HG03378 (cell line): ENCODE results near the gene AMT.
"Not testable (repeated sequence)": the region's sequence is repeated elsewhere in the genome, so short reads cannot be mapped to it uniquely, and the experiment has no call there.

ENCODE experiments used
- ATAC-seq: cut with Tn5 transposase; IDR thresholded peaks from one replicate; pipeline ENCODE4 v1.9.1; 2021; ENCODE audit warnings: mild to moderate bottlenecking, moderate library complexity; ENCODE audit not compliant: unreplicated experiment

Gene AMT

GRCh38 chr3:49427586-49427985, 5.3 kb upstream of the AMT start:
- ATAC-seq, result no peak

GRCh38 chr3:49424816-49425215, 2.5 kb upstream of the AMT start:
- ATAC-seq, result no peak

DNA sequence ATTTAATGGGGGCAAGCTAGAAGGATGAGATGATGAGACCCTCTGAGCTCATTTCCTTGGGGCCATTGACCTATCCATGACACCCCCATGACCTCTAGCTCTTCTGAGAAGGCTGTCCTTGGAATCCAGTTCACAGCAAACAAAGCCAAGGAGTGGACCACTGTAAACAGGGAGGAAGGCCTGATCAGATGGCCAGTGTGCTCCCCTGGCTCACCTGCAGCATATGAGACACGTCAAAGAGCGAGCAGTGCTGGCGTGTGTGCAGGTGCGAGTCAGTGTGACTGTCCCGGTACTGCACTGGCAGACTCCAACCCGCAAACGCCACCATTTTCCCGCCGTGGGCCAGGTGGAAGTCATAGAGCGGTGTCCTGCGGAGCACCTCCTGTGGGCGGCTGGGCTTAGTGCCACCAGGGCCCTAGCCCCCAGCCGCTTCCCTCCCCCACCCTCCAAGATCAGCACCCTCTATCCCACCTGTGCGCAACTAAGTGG, 339 bp downstream of the AMT start:
- no peak for ATAC-seq

- no peak for ATAC-seq
These were observed 4.7 kb downstream of the AMT start for GRCh38 chr3:49417516-49418120.

DNA sequence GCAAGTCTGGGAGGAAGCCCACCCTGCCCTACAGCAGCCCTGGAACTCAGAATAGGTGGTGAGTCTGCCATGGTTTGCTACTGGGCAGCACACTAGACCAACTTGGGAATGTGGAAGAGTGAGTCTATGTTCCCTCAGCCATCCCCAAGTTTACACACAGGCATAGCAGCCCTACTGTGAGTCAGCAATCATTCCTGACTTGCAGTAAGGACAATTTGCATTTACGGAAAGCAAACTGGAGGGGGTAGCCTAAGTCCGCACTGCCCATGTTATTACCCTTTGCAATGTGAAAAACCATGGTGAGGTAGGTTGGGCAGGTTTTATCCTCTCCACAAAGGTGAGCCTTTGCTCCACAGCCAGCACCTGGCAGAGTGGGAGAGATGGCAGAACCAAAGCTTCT, 5.4 kb downstream of the AMT start:
- no peak for ATAC-seq

DNA sequence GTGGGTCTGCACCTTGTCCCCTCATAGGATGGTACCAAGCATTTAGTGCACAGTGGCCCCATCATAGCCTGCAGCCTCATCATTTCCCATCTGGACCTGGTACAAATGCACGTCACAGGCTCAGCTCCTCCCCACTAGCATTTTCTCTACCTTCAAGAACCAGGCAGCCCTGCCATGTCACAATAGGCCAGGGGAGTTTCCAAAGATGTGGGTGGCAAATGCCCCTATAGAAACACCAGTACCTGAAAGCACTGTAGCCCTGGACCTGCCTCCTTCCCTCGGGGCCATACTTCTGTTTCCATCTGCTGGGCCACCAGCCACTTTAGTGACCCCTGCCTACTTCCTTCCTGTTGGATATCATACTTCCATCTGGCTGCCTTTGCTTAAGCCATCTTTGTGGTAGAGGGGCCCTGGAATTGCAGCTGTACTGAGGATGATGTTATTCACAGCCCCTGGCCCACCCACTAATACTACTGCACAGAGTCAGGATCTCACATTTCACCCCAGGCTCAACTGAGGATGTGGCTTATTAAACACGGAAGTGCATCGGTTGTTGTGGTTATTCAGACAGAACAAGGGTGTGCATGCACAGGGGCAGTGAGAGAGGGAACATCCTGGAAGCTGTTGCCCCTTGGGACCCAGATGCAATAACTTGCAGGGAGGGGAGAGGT, 6.2 kb downstream of the AMT start:
- ATAC-seq, result no peak

- ATAC-seq, result no peak
These were observed 7.5 kb downstream of the AMT start for GRCh38 chr3:49414753-49415152.

GRCh38 chr3:49413338-49413734, 8.9 kb downstream of the AMT start:
- no peak for ATAC-seq

DNA sequence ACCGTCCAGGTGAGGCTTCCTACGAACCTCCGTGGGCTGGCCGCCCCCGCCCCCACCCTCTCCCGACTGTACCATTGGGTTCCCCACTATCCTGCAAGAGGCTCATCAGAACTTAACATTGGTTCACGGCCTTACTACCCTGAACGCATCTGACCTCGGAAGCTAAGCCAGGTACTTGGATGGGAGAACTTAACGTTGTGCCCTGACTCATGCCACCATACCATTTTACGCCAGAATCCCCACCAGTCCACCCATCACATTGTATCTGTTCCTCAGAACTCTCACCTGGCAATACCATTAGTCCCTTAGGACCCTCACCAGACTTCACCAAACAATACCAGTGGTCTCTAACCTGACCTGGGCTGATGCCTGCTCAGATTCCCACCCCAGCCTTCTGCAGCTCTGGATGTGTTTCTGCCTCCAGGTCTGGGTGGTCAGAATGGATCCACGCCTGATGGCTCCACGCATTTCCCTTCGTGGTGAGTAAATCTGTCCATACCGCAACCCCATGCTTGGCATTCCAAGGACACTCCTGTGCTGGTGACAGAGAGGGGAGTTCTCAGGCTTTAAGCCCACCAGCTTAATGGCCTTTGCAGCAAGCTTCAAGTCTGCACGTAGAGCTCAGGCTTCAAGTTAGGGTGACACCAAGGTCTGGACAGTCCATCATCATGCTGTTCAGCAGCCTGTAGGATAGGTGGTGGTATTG, 9.5 kb downstream of the AMT start:
- ATAC-seq, result no peak

- peak; percentile 78 for ATAC-seq
These were observed 10.2 kb downstream of the AMT start, which contains the start of the genes RHOA and TCTA for GRCh38 chr3:49411968-49412631. Gene RHOA (minus strand): TSS chr3:49411976. CDS start chr3:49375589, 36,387 bp downstream. Gene TCTA (plus strand): TSS chr3:49412423. CDS start chr3:49412427, 4 bp downstream.

DNA sequence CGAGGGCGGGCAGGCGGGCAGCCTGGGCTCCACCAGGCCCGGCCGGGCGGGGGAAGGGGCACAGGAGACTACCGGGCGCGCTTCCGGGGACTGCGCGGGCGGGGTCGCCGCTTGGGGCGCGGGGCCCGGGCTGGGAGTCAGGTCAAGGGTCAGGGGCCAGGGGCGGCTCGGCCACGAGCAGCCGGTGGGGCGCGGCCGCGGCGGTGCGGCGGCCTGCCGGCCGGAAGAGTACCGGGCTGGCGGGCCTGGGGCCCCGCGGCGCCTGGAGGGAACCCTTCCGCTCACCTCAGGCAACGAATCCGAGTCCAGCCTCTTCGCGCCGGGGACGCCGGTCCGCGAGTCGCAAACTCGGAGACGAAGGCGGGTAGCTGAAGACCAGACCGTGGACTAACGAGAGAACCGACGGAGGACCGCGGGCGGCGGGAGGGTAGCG, 10.7 kb downstream of the AMT start:
- peak; percentile 9 for ATAC-seq

GRCh38 chr3:49410846-49411534, 11.3 kb downstream of the AMT start:
- no peak for ATAC-seq

DNA sequence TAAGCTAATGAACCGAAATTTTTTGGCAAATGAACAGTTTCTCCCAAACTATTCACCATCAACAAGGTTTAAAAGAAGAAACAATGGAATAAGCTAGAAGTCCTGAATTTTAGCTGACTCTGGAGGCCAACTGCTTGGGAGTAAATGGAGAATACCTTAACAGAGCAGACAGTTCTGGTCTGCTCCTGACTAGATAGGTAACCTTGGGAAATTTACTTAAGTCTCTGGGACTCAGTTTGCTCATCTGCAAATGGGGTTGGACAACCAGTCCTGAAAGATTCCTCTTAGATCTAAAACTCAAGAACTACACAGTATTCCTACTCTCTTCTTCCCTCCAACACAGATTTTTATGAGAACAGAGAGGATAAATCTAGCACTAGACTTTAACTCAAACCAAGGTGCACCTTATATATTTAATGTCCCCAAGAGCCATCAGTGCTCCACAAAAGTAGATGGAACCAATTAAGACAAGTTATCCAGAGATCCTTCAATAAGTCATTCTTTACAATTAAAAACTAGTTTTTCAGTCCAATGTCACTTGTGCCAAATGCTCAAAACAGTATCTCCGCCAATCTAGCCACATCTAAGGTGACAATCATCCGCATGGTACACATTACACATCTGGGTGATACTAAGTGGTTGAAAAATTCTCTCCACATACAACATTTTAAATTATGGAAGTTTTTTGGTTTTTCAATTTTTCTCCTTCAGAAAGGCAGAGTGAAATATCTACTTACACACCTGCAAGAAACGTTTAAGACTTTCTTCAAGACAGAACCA, 12.0 kb downstream of the AMT start:
- ATAC-seq, result no peak

DNA sequence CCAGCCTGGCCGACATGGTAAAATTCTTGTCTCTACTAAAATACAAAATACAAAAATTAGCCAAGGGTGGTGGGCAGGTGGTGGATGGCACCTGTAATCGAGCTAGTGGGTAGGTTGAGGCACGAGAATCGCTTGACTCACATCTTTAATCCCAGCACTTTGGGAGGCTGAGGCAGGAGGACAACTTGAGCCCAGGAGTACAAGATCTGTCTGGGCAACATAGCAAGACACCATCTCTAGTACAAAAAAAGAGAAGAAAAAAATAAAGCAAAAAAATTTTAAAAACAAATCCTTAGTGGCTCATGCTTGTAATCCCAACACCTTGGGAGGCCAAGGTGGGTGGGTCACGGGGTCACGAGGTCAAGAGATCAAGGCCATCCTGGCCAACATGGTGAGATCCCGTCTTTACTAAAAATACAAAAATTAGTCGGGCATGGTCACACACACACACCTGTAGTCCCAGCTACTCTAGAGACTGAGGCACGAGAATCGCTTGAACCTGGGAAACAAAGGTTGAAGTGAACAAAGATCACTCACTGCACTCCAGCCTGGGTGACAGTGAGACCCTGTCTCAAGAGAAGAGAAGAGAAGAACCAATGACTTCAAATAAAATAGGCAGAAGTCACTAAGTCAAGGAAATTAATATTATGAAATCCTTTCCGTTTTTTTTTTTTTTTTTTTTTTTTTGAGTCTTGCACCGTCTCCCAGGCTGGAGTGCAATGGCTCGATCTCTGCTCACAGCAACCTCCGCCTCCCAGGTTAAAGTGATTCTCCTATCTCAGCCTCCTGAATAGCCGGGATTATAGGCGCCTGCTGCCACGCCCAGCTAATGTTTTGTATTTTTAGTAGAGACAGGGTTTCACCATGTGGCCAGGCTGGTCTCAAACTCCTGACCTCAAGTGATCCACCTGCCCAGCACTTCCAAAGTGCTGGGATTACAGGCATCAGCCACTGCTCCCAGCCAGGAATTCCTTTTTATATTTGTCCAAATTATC, 15.4 kb downstream of the AMT start:
- ATAC-seq, result no peak

- ATAC-seq, result not testable (repeated sequence)
These were observed 16.7 kb downstream of the AMT start for GRCh38 chr3:49405570-49405969.

- no peak for ATAC-seq
These were observed 18.4 kb downstream of the AMT start for GRCh38 chr3:49403891-49404290.

DNA sequence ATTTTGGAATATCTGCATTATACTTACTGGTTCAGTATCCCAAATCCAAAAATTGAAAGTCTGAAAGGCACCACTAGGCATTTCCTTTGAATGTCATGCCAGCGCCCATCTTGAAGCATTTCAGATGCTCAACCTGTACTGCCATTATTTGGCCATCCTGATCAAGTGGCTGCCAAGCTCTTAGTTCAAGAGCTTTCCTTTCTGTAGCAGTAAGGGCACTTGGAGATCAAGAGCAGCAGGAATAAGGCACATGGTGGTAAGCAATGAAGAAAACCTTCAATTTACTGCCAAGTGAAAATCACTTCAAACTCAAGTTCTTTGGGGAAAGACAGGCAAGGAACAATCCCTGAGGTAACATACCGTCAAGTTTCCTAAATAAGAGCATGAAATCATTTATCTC, 20.5 kb downstream of the AMT start:
- ATAC-seq, result no peak

DNA sequence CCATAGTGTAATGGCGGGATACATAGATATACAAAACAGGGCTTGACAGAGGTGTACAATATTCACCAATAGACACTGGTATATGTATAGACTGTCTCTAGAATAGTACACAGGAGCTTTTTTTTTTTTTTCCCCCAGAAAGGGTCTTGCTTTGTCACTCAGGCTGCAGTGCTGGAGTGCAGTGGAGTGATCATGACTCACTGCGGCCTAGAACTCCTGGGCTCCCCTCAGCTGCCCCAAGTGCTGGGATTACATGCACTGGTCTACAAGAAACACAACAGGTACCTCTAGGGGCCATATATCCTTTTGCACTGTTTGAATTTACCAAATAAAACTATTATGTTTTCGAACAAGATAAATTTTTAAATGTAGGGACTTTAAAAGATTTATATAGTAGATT, 22.8 kb downstream of the AMT start:
- no peak for ATAC-seq

- ATAC-seq, result no peak
These were observed 24.8 kb downstream of the AMT start for GRCh38 chr3:49397470-49397869.
